Measurements from ENCODE around the gene RB1. TPM values are rescaled to one million over a fixed set of nuclear protein-coding genes. Genes with fewer than 3 reads are reported as not detected.

Gene RB1
- total and polyA plus RNA-seq, 9 of the 15 experiments (the other 6 are each of a cell fraction or from before 2014, with no cell fraction given): 5.0 to 23.8 (median 17.9) TPM

- 92% methylated on average over 9 of the region's 10 CpGs for WGBS (ENCODE audit: insufficient coverage, low coverage, missing lambda C conversion rate)
- no peak overlapping the region for H3K4me2 ChIP-seq (ENCODE audit: insufficient read depth, low read length)
- no peaks in the 10 kb centered on the region for H3K4me1 ChIP-seq (replicated peaks in 1 of 2; ENCODE audit: control insufficient read depth in 2 of 2, insufficient read depth in 2 of 2, low read length in 2 of 2)
- H3K9me1 ChIP-seq (ENCODE audit: control insufficient read depth, insufficient read depth, low read length): no peaks in the 10 kb centered on the region
- H2AFZ ChIP-seq (ENCODE audit: low read depth, low read length): no peak overlapping the region
- no peaks in the 10 kb centered on the region for H3K9me3 ChIP-seq (replicated peaks; ENCODE audit: control insufficient read depth, insufficient read depth, low read depth, low read length)
- intact Hi-C loops (cut with micrococcal nuclease): no loop called here
- H3K9ac ChIP-seq (ENCODE audit: insufficient read depth in 1 of 2, low read depth in 2 of 2, low read length in 2 of 2): no peak overlapping the region
- no peaks in the 10 kb centered on the region for H3K79me2 ChIP-seq (ENCODE audit: control insufficient read depth, insufficient read depth, low read length)
- BruUV-seq (replicated peaks): no TSS peak
- no peaks in the 10 kb centered on the region for H3K27me3 ChIP-seq (ENCODE audit: control insufficient read depth in 2 of 2, insufficient read depth in 2 of 2, low read length in 2 of 2)
- ATAC-seq (no peak), FAIRE-seq (no peak), DNase-seq (ENCODE audit: extremely low read depth in 1 of 4, low spot score in 3 of 4) (no peak)
- TF ChIP-seq, protein P1, sequence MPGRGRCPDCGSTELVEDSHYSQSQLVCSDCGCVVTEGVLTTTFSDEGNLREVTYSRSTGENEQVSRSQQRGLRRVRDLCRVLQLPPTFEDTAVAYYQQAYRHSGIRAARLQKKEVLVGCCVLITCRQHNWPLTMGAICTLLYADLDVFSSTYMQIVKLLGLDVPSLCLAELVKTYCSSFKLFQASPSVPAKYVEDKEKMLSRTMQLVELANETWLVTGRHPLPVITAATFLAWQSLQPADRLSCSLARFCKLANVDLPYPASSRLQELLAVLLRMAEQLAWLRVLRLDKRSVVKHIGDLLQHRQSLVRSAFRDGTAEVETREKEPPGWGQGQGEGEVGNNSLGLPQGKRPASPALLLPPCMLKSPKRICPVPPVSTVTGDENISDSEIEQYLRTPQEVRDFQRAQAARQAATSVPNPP (IDR thresholded peaks at IDR 0.05; ENCODE audit: borderline replicate concordance, insufficient read depth, insufficient read length): no peak
- TF ChIP-seq USF2 (CRISPR knock-in tag; IDR thresholded peaks at IDR 0.05) (no peak), TARDBP (IDR thresholded peaks at IDR 0.05) (no peak), NR0B1 (IDR thresholded peaks at IDR 0.05; ENCODE audit: partially characterized antibody) (no peak), MXI1 (IDR thresholded peaks at IDR 0.05; ENCODE audit: low read depth, low read length) (no peak), POLR2B (IDR thresholded peaks at IDR 0.05; ENCODE audit: low read depth, partially characterized antibody) (no peak)
- TF ChIP-seq, protein P2, sequence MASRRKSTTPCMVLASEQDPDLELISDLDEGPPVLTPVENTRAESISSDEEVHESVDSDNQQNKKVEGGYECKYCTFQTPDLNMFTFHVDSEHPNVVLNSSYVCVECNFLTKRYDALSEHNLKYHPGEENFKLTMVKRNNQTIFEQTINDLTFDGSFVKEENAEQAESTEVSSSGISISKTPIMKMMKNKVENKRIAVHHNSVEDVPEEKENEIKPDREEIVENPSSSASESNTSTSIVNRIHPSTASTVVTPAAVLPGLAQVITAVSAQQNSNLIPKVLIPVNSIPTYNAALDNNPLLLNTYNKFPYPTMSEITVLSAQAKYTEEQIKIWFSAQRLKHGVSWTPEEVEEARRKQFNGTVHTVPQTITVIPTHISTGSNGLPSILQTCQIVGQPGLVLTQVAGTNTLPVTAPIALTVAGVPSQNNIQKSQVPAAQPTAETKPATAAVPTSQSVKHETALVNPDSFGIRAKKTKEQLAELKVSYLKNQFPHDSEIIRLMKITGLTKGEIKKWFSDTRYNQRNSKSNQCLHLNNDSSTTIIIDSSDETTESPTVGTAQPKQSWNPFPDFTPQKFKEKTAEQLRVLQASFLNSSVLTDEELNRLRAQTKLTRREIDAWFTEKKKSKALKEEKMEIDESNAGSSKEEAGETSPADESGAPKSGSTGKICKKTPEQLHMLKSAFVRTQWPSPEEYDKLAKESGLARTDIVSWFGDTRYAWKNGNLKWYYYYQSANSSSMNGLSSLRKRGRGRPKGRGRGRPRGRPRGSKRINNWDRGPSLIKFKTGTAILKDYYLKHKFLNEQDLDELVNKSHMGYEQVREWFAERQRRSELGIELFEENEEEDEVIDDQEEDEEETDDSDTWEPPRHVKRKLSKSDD (conservative IDR thresholded peaks at IDR 0.05; ENCODE audit: low read length): no peak
- ChIA-PET CTCF (ENCODE audit: low intra/inter-chr PET ratio) (no interaction called here), POLR2A (interaction anchor here (0.7 kb wide), 1 partner anchor 792 kb away, joined by 3 read pairs; no protein-coding TSS in a partner anchor)
- H3K36me3 ChIP-seq (ENCODE audit: control insufficient read depth, insufficient read depth, low read length): peaks cover 2% of the 10 kb centered on the region; the same call in 1 of the 3 replicates
- no peaks in the 10 kb centered on the region for H4K20me1 ChIP-seq (replicated peaks; ENCODE audit: control insufficient read depth, insufficient read depth, low read length)
- H3K27ac ChIP-seq (ENCODE audit: extremely low read depth, low read depth, low read length): no peak overlapping the region
- in situ Hi-C loops (cut with MboI): no loop called here
- no peak overlapping the region for H3K4me3 ChIP-seq
Measured at GRCh38 chr13:48456546-48456945, 153.0 kb downstream of the RB1 start.

Data from K562 (cell line).